ENCODE measurements around the gene LRG1.

LRG1 gene

GRCh38 chr19:4524808-4525562 is 14.9 kb downstream of the LRG1 start:
- peak; percentile 8 for DNase-seq

GRCh38 chr19:4523306-4524110 is 16.3 kb downstream of the LRG1 start:
- DNase-seq: peak; percentile 47

- DNase-seq: no peak
Measured at GRCh38 chr19:4522291-4523002, 17.4 kb downstream of the LRG1 start.

GRCh38 chr19:4521888-4522242 is 18.0 kb downstream of the LRG1 start:
- DNase-seq: no peak

- no peak for DNase-seq
Measured at GRCh38 chr19:4521170-4521887, 18.5 kb downstream of the LRG1 start.

GRCh38 chr19:4519521-4520277 is 20.1 kb downstream of the LRG1 start:
- DNase-seq: no peak

- no peak for DNase-seq
Measured at GRCh38 chr19:4519172-4519496, 20.7 kb downstream of the LRG1 start.

- no peak for DNase-seq
Measured at GRCh38 chr19:4518345-4519171, 21.3 kb downstream of the LRG1 start, which contains the start of gene PLIN4. Gene PLIN4 (minus strand): TSS chr19:4518486. CDS start chr19:4518272, 214 bp downstream.

- DNase-seq: no peak
Measured at GRCh38 chr19:4517451-4518057, 22.3 kb downstream of the LRG1 start.

- DNase-seq: no peak
Measured at GRCh38 chr19:4516939-4517300, 22.9 kb downstream of the LRG1 start.

GRCh38 chr19:4516199-4516938 is 23.5 kb downstream of the LRG1 start:
- no peak for DNase-seq

GRCh38 chr19:4515732-4516131 is 24.1 kb downstream of the LRG1 start:
- no peak for DNase-seq

GRCh38 chr19:4513248-4513647 is 26.6 kb downstream of the LRG1 start:
- no peak for DNase-seq

GRCh38 chr19:4512070-4512469 is 27.8 kb downstream of the LRG1 start:
- no peak for DNase-seq

GRCh38 chr19:4511300-4512054 is 28.4 kb downstream of the LRG1 start:
- DNase-seq: no peak

- no peak for DNase-seq
Measured at GRCh38 chr19:4510435-4511255, 29.2 kb downstream of the LRG1 start.

GRCh38 chr19:4508698-4509097 is 31.1 kb downstream of the LRG1 start:
- no peak for DNase-seq

- no peak for DNase-seq
Measured at GRCh38 chr19:4507804-4508203, 32.0 kb downstream of the LRG1 start.

- no peak for DNase-seq
Measured at GRCh38 chr19:4507150-4507452, 32.7 kb downstream of the LRG1 start.
